ENCODE results near the gene DNAH14.
"Not testable (repeated sequence)": the region's sequence is repeated elsewhere in the genome, so short reads cannot be mapped to it uniquely, and the experiment has no call there.

The DNAH14 gene

DNA sequence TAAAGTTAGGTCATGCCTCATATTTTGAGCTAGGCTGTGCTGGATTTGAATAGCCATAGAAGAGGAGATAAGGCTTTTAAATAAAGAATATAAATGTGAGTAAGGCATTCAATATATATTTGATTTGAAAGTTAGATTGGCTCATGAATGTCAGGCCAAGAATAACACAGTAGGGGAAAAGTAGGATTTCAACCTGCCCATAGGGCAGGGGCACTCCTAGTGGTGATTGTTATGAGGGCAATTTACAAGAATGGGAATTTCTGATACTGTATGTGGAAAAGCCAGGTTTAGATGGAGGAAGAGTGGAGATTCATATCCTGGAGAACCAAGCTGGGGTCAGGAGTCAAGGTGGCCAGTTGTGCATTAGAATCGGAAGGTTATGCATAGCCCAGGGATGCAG is 74.9 kb downstream of the DNAH14 start:
- no peak for DNase-seq

- not testable (repeated sequence) for DNase-seq
Observed at GRCh38 chr1:225006352-225006751, 76.9 kb downstream of the DNAH14 start.

DNA sequence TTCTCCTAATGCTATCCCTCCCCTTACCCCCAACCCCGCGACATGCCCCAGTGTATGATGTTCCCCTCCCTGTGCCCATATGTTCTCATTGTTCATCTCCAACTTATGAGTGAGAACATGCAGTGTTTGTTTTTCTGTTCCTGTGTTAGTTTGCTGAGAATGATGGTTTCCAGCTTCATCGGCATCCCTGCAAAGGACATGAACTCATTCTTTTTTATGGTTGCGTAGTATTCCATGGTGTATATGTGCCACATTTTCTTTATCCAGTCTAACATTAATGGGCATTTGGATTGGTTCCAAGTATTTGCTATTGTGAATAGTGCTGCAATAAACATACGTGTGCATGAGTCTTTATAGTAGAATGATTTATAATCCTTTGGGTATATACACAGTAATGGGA is 78.6 kb downstream of the DNAH14 start:
- not testable (repeated sequence) for DNase-seq

GRCh38 chr1:225021037-225021436 is 91.6 kb downstream of the DNAH14 start:
- no peak for DNase-seq

GRCh38 chr1:225026701-225027100 is 97.2 kb downstream of the DNAH14 start:
- DNase-seq, result no peak

DNA sequence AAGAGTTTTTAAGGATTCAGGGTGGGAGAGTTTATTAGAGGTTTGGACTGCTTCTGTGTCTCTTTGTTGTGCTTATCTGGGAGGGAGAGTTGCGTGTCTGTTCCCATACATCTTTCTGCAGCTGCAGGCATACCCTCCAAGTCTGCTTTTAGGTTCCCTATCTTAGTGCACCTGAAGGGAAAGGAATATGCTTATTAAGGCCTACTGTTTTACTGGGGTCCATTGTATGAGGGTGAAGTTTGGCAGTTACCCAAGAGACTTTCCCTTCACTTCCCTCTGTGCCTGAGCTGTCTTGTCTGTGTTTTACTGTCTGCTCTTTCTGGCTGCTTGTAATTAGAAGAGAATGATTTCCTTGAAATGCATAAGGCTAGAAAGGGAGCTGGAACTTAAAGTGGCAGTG is 107.0 kb downstream of the DNAH14 start:
- not testable (repeated sequence) for DNase-seq

DNA sequence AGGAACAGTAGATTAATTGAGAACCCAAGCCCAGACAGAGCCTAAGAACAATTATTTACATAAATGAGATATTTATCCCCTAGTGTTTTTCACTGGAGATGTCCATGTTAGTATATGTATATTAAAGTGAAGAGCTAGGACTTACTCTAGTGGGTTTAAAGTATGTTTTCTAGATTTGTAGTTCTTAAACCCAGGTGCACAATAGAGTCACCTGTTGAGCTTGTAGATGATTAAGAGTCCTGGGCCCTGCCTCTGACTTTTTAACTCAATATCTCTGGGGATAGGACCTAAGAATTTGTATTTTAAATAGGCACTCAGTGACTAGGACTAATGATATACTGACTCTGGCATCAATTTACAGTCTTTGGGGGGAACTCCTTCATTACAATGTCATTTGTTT is 112.8 kb downstream of the DNAH14 start:
- DNase-seq, result no peak

DNA sequence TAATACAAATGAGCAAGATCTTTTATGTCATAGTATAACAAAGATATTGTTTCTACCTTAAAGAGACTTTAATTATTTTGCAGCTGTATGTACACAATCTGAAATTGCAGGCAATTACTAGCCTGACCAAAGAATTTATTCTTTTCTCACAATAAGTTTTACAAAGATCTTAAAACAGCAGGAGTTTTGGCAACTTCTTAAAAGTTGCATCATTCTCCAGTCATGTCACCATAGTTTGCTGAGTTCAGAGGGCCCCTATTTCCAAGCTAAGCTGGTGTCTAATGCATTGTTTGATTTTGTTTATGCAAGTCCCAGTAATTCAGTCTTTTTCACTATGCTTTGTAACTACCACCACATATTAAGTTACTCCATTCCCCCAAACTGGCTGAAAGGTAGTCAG is 114.8 kb downstream of the DNAH14 start:
- no peak for DNase-seq

DNA sequence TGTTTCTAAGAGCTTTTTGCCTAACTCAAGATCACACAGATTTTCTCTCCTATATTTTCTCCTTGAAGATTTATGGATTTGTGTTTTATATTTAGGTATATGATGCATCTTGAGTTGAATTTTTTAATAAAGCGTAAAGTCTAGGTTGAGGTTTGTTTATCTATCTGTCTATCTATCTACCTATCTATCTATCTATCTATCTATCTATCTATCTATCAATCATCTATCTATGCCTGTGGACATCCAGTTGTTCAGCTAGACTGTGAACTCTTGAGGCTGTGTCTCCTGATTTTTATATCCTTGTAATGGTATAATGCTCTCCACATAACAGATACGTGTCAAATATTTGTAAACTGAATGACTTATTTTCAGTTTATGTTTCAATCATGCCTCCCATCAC is 120.1 kb downstream of the DNAH14 start:
- DNase-seq, result no peak

DNA sequence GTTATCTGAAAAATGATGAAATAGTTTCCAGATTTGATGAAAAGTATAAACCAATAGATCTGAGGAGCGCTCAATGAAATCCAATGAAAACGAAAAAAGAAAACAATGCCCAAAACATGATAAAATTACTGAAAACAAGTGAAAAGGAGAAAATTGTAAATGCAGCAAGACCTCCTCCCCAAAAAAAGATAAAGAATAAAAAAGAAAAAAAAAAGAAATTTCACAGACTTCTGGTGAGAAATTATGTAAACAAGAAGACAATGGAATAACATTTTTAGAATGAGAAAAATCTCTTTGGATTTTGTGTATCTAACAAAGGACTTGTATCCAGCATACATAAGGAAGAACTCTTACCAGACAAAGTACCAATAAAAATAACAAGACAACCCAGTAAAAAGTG is 134.2 kb downstream of the DNAH14 start:
- no peak for DNase-seq

- no peak for DNase-seq
Observed at GRCh38 chr1:225070972-225071371, 141.5 kb downstream of the DNAH14 start.

DNA sequence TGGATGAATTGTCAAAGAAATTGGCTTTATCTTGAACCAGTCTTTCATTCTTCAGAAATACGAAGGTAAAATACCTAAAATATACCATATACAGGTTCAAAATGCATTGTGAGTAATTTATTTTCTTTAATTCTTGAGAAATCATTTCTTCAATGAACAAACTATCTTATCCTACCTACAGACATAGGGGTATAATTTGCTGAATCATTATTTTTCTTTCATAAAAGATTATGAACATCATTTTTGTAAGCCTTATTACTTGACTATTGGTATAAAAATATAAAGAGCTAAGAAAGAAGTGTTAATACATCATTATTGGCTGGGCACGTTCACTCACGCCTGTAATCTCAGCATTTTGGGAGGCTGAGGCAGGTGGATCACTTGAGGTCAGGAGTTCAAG is 167.7 kb downstream of the DNAH14 start:
- DNase-seq, result no peak

GRCh38 chr1:225111000-225111399 is 181.5 kb downstream of the DNAH14 start:
- no peak for DNase-seq

- no peak for DNase-seq
Observed at GRCh38 chr1:225113265-225113664, 183.8 kb downstream of the DNAH14 start.

DNA sequence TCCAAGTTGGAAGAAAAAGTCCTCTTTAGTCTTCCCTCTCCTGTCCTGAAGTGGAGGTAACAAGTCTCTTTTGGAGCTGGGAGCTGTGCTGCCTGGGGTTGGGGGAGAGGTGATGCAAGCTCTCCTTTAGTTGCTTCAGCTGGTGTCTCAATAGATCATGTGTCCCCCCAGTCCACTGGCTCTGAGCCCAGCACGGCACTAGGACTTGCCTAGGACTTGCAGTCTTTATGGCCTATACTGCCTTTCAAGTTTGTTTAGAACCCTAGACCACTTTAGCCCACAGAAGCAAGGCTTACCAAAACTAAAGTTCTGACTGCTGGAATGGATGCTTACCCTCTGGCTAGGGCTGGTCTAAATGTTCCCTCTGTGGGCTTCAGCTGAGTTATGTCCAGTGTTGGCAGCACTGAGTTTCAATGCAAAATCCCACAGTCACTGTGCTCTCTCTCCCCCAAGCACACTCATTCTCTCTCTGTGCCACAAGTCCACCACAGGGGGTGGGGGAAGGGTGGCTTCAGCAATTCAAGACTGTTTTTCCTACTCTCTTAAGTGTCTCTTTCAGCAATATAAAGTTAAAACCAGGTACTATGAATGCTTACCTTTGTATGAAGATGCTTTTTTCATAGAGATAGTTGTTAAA is 185.0 kb downstream of the DNAH14 start:
- no peak for DNase-seq

- DNase-seq, result no peak
Observed at GRCh38 chr1:225119307-225119706, 189.8 kb downstream of the DNAH14 start.

GRCh38 chr1:225121095-225121494 is 191.6 kb downstream of the DNAH14 start:
- DNase-seq, result no peak

- DNase-seq, result no peak
Observed at GRCh38 chr1:225131869-225132268, 202.4 kb downstream of the DNAH14 start.

DNA sequence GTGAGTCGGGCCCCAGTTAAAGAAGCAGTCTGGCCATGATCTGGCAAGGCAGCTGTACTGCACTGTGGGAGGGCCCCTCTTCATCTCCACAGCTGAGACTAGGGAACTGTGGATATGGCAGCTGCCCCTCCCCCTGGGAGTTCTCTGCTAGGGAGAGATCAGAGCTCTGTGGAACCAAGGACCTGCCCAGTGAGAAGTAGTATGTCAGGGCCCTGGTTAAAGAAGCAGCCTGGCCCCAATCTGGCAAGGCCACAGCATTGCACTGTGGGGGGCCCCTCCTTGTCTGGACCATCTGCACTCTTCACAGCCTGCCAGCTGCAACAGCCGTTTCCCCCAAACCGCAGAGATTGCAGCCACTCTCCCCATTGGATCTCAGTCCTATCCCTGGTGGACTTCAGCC is 208.5 kb downstream of the DNAH14 start:
- no peak for DNase-seq

DNA sequence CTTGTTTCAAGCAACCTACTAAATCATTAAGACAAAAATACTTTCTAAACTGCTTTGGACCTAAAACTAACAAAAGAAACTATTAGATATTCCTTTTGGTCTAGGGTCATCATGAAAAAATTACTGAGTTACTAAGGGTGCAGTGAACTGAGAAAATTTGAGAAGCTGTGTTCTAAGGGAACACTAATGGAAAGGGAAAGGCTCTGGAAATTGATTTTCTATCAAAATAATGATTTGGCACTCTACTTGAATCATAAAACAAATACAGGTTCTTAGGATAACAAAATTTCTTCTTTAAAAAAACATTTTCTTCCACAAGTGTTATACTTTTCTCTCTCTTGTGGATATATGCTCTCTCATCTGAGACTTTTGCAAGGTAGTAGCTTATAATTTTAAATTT is 213.5 kb downstream of the DNAH14 start:
- no peak for DNase-seq

GRCh38 chr1:225146478-225146877 is 217.0 kb downstream of the DNAH14 start:
- no peak for DNase-seq

DNA sequence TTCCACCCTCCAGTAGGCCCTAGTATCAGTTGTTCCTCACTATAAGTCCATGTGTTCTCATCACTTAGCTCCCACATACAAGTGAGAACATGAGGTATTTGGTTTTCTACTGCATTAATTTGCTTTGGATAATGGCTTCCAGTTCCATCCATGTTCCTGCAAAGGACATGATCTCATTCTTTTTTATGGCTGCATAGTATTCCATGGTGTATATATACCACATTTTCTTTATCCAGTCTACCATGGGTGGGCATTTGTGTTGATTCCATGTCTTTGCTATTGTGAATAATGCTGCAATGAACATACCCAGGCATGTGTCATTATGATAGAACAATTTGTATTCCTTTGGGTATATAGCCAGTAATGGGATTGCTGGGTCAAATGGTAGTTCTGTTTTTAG is 218.3 kb downstream of the DNAH14 start:
- DNase-seq, result not testable (repeated sequence)

DNA sequence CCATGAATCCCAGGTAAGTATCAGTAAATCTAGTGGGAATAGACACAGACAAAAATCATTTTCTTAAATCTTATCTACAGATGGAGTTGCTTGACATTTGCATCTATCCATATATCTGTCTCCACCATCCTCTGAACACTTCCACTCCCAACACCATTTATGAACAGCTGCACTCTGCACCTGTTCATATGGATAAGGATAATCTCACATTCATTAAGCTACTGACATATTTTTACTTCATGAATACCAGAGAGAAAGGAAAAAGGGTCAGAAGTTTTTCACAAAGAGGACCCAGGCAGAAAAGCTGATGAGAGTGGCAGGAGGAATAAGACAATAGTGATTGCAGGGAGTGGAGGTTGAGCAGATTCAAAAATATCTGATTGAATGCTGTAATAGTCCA is 222.6 kb downstream of the DNAH14 start:
- DNase-seq, result no peak

- no peak for DNase-seq
Observed at GRCh38 chr1:225155555-225155954, 226.1 kb downstream of the DNAH14 start.

DNA sequence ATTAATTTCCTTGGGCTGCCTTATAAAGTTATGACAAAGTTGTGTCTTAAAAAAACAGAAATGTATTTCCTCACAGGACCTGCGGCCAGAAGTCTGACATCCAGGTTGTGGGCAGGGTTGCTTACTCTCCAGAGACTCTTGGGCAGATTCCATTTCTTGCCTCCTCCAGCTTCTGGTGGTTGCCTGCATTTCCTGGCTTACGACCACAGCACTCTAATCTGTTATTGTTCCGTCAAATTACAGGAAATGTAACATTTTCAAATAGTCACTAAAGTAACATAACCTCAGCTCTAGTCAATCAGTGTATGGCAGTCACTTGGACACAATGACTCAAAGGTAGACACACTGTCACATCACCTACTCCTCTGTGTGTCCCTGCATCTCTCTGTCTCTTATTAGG is 226.8 kb downstream of the DNAH14 start:
- no peak for DNase-seq

DNA sequence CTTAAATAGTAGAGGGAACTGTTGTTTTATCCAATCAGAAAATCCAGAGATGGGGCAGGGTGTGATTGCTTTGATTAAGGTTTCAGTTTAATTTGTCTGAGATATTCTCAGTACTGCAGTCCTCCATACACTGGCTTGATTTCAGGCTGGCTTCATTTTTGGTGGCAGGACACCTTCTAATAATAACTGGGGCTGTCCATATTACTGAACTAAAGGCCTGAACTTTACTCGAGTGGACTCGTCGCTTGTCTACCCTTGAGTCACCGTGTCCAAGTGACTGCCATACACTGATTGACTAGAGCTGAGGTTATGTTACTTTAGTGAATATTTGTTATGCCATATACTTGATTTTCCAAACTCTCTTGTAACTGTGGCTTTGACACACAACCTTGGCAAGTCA is 228.8 kb downstream of the DNAH14 start:
- no peak for DNase-seq

All from NCI-H69 (cell line).